NOMO-1 treated with dmso at 0.1 percent for 144 hours (cell line): ENCODE measurements around the gene FHDC1.

ENCODE experiments used
- DNase-seq: peaks from one replicate; lab custom pipeline; 2025; ENCODE audit not compliant: unreplicated experiment; lab: John Stamatoyannopoulos, UW

Gene FHDC1

GRCh38 chr4:152957437-152958171 is 21.5 kb downstream of the FHDC1 start:
- DNase-seq, result no peak

- DNase-seq, result no peak
Measured at GRCh38 chr4:152959080-152959479, 23.0 kb downstream of the FHDC1 start.

GRCh38 chr4:152960082-152960481 is 24.0 kb downstream of the FHDC1 start:
- no peak for DNase-seq

GRCh38 chr4:152961014-152961772 is 25.1 kb downstream of the FHDC1 start:
- no peak for DNase-seq

- no peak for DNase-seq
Measured at GRCh38 chr4:152961773-152962115, 25.6 kb downstream of the FHDC1 start.

GRCh38 chr4:152962150-152962549 is 26.0 kb downstream of the FHDC1 start:
- no peak for DNase-seq

GRCh38 chr4:152964335-152964734 is 28.2 kb downstream of the FHDC1 start:
- DNase-seq, result no peak

- no peak for DNase-seq
Measured at GRCh38 chr4:152965611-152966010, 29.5 kb downstream of the FHDC1 start.

- DNase-seq, result no peak
Measured at GRCh38 chr4:152967907-152968306, 31.8 kb downstream of the FHDC1 start.

GRCh38 chr4:152968806-152969394 is 32.8 kb downstream of the FHDC1 start:
- no peak for DNase-seq

GRCh38 chr4:152970102-152970820 is 34.1 kb downstream of the FHDC1 start:
- DNase-seq, result no peak

GRCh38 chr4:152971053-152971452 is 34.9 kb downstream of the FHDC1 start:
- DNase-seq, result no peak

- DNase-seq, result no peak
Measured at GRCh38 chr4:152972821-152973628, 36.9 kb downstream of the FHDC1 start.

- DNase-seq, result no peak
Measured at GRCh38 chr4:152973629-152974467, 37.7 kb downstream of the FHDC1 start.

- no peak for DNase-seq
Measured at GRCh38 chr4:152974468-152975379, 38.6 kb downstream of the FHDC1 start.

- no peak for DNase-seq
Measured at GRCh38 chr4:152975380-152976211, 39.5 kb downstream of the FHDC1 start.

- DNase-seq, result no peak
Measured at GRCh38 chr4:152976212-152976761, 40.2 kb downstream of the FHDC1 start.
